Neural crest cell (in vitro differentiated cells): ENCODE data around the gene KATNIP. TPM values are rescaled to one million over a fixed set of nuclear protein-coding genes. Genes with fewer than 3 reads are reported as not detected.

Experiments
- DNase-seq: peaks from one replicate; pipeline ENCODE4 v3.0.0; 2021; ENCODE audit warnings: low read depth, mixed read lengths, low spot score
- H3K27ac Mint-ChIP-seq: one replicate; pipeline ENCODE4 v1.8.0; 2021; ENCODE audit warnings: mild to moderate bottlenecking, mixed read lengths; ENCODE audit not compliant: unreplicated experiment
- H3K27me3 Mint-ChIP-seq: 2 replicates; pipeline ENCODE4 v1.8.0; 2021; ENCODE audit warnings: low read depth, mild to moderate bottlenecking, mixed read lengths
- H3K36me3 Mint-ChIP-seq: 2 replicates; pipeline ENCODE4 v1.8.0; 2021; ENCODE audit warnings: low read depth, mild to moderate bottlenecking, mixed read lengths
- H3K4me1 Mint-ChIP-seq: 2 replicates; pipeline ENCODE4 v1.8.0; 2021; ENCODE audit warnings: mixed read lengths
- H3K4me3 Mint-ChIP-seq: one replicate; pipeline ENCODE4 v1.8.0; 2021; ENCODE audit warnings: mild to moderate bottlenecking, mixed read lengths
- H3K9me3 Mint-ChIP-seq: 2 replicates; pipeline ENCODE4 v1.8.0; 2021; ENCODE audit warnings: mixed read lengths
- CTCF ChIP-seq: fragments of 200-600 bp; sonication (generic); conservative IDR thresholded peaks from 2 replicates; pipeline ENCODE4 v1.5.0; 2021; ENCODE audit warnings: antibody characterized with exemption, mild to moderate bottlenecking
- total RNA-seq: library from RNA; stranded (reverse); gene quantifications from 2 replicates; pipeline ENCODE4 v1.2.1, GENCODE V29; 2021

Gene KATNIP
- total RNA-seq, 1 donor from 2014 or later, result 27.6 TPM

DNA sequence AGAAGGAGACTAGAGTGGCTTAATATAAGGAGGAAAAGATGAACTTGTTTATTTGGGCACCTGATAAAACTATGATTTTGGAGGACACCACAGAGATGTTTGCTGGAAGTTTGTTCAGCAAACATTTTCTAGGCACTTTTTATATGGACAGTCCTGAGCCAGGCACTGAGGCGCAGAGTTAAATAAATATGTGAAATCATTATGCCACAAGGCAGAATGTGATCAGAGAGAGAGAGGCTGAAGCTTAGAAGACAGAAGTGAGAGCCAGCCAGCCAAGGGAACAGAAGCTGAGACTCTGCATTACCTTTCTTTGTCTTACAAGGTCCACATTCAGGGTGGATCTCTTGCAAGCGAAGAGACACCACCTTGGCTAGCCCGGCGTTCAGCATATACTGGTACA, 21.6 kb upstream of the KATNIP start:
- Mint-ChIP-seq H3K4me3 (no peak overlapping the region), H3K27ac (no peak overlapping the region), H3K36me3 (peaks cover 17% of the 10 kb centered on the region), H3K27me3 (no peaks in the 10 kb centered on the region), H3K4me1 (no peaks in the 10 kb centered on the region), H3K9me3 (no peaks in the 10 kb centered on the region)
- DNase-seq, result no peak
- no peak for TF ChIP-seq CTCF

GRCh38 chr16:27529962-27530361, 20.0 kb upstream of the KATNIP start:
- no peaks in the 10 kb centered on the region for H3K27me3 Mint-ChIP-seq
- no peaks in the 10 kb centered on the region for H3K9me3 Mint-ChIP-seq
- no peaks in the 10 kb centered on the region for H3K4me1 Mint-ChIP-seq
- no peak for DNase-seq
- TF ChIP-seq CTCF, result no peak
- peaks cover 26% of the 10 kb centered on the region for H3K36me3 Mint-ChIP-seq
- H3K27ac Mint-ChIP-seq, result no peak overlapping the region
- H3K4me3 Mint-ChIP-seq, result no peak overlapping the region

- Mint-ChIP-seq H3K4me3 (no peak overlapping the region), H3K27me3 (no peaks in the 10 kb centered on the region), H3K27ac (no peak overlapping the region), H3K36me3 (peaks cover 31% of the 10 kb centered on the region), H3K9me3 (no peaks in the 10 kb centered on the region), H3K4me1 (no peaks in the 10 kb centered on the region)
- no peak for DNase-seq
- no peak for TF ChIP-seq CTCF
These were observed 18.8 kb upstream of the KATNIP start for GRCh38 chr16:27531186-27531585.

DNA sequence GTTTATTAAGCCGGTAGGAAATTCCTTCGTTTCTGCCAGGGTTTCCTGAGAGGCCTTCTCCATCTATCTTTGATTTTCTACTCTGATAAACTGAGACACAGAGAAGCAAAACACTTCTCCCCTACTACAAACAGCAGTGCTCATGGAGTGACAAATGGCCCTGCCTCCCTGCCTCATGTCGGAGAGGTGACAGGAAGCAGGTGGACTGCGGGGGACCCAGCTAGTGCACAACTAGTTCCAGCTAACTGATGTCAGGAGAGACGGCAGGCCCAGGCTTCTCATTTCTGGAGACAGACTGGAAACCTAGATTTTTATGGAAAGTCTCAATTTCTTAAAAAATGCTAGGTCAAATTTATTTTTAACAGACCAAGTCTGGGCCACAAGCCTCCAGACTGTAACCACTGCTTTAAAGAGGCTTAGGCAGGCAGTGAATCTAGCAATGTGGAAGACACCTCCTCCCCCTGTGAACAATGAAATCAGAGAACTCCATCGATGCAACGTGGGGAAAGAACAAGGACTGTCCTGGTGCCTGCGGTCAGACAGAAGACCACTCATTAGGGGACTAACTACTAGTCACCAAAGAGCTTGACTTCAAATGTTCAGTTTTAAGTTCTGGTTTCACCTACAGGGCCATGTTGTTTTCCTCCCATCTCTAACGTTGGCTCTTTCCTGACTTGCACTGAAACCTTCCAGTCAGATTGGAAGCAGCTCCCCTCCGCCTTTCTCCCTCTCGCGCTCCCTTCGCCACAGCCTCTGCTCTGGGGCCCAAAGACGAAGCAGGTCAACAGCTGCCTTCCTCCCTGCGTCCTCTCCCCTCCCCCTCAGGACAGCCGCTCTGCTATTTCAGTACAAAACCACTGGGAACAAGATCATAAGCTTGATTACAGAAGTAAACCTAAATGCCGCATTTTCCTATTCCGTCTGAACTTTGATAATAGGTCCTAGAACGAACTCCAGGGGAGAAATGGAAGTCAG, 17.8 kb upstream of the KATNIP start:
- TF ChIP-seq CTCF, result no peak
- Mint-ChIP-seq H3K4me3 (no peak overlapping the region), H3K27ac (no peak overlapping the region), H3K27me3 (no peaks in the 10 kb centered on the region), H3K4me1 (no peaks in the 10 kb centered on the region), H3K36me3 (peaks cover 37% of the 10 kb centered on the region), H3K9me3 (no peaks in the 10 kb centered on the region)
- no peak for DNase-seq

DNA sequence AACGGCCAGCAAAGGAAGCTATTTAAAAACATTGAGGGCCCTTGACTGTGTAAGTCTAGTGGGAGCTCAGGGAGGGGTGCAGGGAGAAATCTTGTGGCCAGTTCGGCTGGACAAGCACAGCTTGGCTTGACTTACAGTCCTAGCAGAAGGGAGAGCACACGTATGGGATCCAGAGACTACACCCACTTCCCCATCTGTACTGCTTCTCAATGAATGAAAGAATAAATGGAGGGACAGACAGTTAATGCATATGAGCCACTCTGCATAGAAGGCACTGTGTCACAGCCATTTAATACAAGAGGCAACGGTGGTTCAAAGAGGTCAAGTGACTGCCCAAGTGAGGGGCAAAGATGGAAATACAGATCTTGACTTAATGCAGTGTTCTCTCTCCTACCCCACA, 15.7 kb upstream of the KATNIP start:
- Mint-ChIP-seq H3K4me3 (no peak overlapping the region), H3K36me3 (peaks cover 40% of the 10 kb centered on the region), H3K4me1 (no peaks in the 10 kb centered on the region)

More for the DNA sequence above, 15.7 kb upstream of the KATNIP start:
- no peak overlapping the region for H3K27ac Mint-ChIP-seq
- no peak for TF ChIP-seq CTCF
- no peaks in the 10 kb centered on the region for H3K27me3 Mint-ChIP-seq
- no peaks in the 10 kb centered on the region for H3K9me3 Mint-ChIP-seq
- no peak for DNase-seq
